GM19452 (cell line): ENCODE data around the gene DPYD.

Source experiments
- ATAC-seq: cut with Tn5 transposase; IDR thresholded peaks from one replicate; pipeline ENCODE4 v1.9.1; 2021; ENCODE audit not compliant: unreplicated experiment

The DPYD gene

DNA sequence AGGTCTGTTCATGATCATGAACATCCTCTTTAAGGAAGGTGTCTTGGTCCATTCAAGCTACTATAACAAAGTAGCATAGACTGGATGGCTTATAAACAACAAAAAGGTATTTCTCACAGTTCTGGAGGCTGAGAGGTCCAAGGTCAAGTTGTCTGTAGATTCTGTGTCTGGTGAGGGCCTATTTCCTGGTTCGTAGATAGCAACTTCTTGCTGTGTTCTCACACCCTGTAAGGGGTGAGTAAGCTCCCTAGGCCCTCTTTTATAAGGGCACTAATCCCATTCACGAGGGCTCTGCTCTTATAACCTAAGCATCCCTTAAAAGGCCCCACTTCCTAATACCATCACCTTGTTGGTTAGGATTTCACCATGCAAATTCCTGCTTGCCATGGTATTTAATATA is 851.5 kb downstream of the DPYD start:
- ATAC-seq: no peak

DNA sequence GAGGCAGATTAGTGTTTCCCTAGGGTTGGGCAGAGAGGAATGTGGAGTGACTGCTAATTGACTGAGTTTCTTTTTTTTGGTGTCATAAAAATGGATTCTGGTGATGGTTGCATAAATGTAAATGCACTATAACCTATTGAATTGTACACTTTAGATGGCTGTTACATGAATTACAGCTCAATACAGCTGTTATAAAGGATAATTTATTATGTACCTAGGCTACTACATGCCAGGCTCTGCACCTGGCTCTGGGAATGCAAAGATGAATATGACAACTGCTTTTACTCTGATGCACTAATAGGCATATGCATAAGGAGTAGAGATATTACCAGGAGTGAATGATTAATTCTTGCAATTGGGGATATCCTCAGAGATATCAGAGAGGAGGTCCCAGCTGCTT is 854.0 kb downstream of the DPYD start:
- ATAC-seq: no peak

DNA sequence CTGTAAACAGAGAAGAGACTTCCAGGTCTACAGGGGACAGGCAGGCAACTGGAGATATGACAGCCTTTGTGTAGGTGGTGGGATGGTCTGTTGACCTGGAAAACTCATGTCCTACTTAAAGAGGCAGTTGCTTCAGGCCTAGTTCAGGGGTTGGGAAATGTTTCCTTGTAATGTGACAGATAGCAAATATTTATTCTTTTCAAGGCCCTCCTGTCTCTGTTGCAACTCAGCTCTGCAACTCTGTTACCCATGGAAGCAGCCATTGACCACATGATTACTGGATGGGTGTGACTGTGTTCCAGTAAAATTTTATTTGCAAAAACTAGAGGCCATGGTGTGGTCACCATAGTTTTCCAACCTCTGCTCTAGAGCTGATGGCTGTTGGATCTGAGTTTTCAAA is 857.3 kb downstream of the DPYD start:
- no peak for ATAC-seq

DNA sequence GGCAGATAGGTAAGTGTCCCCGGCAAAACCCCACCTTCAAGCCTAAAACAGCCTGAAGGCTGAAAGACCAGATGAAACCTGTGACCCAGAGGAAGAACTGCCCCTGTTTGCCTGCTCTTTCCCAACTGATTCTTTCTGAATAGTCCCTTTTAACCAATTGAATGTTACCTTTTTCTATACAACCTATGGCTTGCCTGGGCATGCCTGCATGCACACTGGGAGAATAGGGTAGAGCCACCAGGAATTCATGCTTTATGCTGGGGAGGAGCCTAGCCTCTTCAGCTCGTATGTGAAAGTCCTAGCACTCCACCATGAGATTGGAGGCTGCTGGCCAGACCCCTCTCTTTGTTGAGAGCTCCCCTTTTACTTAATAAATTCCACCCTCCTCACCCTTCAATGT is 859.2 kb downstream of the DPYD start:
- ATAC-seq: no peak

DNA sequence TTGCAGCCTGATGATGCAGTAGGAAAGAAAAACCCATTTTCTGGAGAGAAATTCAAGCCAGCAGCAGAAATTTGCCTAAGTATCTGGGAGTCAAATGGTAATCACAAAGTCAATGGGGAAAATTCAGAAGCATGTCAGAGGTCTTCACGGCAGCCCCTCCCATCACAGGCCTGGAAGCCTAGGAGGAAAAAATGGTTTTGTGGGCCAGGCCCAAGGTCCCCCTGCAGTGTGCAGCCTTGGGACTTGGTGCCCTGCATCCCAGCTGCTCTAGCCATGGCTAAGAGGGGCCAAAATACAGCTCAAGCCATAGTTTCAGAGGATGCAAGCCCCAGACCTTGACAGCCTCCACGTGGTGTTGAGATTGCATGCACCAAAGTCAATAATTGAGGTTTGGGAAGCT is 864.4 kb downstream of the DPYD start:
- no peak for ATAC-seq

DNA sequence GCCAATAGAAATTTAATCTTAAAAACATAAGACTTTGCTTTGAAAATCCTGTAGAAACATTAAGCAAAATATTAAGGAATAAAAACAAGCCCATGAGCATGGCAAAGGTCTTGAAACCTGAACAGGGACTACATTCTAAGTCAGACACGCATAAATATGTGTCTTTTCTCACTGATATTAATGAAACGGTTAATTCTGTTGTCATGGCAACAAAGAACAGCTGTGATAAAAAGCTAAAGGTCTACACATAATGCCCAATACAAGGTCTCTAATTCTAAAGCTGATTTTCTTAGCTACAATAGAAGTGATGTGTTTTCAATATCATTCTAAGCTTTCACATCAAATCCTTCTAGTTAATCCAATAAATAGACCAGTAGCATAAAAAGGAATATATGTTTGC is 867.6 kb downstream of the DPYD start:
- ATAC-seq: no peak

DNA sequence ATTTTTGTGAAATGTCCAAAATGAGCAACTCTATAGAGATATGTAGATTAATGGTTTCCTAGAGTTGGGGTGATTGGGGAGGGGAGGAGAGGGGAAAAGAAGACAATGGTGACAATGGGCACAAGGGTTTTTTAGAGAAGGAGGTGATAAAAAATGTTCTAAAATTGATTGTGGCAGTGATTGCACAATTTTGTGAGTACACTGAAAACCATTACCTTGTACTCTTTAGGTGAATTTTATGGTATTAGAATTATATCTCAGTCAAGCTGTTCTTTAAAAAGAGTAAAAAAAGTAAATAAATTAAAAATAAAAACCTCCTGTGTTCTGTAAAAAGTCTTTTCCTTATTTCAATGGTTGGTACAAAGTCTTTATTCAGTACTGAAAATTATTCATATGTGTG is 869.0 kb downstream of the DPYD start:
- ATAC-seq: no peak

DNA sequence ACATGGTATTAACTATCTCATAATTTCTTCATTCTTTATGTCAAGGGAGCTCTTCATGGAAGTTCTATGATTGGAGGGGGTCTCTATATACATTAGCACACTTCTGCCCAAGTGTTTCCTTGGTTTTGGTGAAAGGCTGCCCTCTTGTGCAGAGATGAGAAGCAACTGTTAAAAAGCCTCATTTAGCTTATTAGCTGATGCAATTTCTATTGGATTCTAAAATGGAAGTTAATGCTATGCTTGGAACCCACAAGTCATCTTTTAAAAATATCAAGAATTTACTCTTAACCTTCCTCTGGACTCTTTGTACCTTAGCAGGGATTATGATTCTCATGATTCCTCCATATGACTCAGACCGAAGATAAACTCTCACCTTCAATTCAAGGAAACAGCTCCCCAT is 870.3 kb downstream of the DPYD start:
- ATAC-seq: no peak

DNA sequence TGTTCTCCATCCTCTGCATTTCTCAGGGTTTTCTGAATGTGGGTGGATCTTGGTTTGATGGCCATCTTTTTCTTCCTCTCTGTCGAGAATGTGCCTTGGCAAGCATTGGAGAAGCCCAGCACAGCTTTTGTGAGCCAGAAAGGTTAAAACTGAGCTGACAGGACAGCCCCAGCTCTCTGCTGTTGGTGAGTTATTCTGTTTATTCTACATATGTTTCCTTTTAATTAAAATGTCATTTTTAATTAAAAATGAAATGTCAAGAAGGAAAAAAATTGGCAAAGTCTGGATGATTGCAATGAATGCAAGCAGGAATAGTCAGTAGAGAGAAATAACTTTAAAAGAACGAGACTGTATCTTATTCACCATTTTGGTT is 873.4 kb downstream of the DPYD start:
- ATAC-seq: no peak

DNA sequence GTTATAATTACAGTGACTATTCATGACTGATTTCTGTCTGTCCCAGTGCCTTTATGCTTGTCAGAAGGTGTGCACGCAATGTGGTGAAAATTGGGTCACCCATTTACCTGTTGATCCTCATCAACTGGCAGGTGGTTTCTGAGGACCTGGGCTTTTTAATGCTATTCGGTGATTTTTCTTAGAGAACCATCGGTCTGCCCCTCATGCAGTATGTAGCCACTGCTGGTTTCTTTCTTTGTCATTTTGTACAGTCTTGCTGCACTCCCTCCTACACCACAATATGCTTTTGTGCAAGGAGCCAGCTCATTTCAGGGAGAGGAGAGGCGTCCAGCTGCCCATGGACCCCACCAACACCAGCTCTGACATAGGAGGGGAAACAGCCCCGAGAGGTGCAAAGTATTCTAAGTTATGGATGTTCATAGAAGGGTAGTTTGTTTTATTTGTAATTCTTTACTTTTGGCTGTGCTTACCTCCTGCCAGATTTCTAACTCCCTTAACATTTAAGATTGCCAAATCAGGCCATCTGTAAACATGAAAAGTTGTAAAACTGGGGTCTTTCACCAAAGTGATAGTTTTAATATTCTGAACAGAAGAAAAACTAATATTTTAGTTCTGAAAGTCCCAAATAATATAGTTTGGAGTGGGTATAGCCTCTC is 873.9 kb downstream of the DPYD start:
- no peak for ATAC-seq

DNA sequence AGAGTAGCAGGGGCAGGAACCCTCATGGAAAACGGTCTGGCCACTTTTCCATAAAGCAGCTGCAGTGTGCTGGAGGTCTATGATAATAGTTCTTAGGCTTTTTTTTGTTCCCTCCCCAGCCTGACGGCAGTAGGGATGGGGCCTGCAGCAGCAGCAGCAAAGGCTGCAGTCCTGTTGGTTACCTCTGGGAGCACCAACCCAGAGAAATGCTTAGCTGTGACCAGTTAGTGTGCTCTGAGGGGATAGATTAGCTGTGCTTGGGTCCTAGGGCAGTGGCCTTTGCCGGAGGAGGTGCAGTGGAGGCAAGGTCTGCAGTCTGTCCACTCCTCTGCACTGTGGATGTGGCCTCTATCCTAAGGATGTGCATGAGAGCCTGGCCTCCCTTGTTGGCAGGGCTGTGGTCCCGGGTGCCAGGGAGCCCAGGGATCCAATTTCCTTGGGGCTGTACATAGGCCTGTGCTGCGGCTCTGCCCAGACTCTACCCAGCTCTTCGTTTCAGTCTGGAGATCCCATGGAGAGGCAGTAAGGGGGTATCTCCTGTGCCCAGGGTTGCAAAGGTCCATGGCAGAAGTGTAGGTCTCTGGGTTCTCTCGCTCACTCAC is 876.6 kb downstream of the DPYD start:
- no peak for ATAC-seq

DNA sequence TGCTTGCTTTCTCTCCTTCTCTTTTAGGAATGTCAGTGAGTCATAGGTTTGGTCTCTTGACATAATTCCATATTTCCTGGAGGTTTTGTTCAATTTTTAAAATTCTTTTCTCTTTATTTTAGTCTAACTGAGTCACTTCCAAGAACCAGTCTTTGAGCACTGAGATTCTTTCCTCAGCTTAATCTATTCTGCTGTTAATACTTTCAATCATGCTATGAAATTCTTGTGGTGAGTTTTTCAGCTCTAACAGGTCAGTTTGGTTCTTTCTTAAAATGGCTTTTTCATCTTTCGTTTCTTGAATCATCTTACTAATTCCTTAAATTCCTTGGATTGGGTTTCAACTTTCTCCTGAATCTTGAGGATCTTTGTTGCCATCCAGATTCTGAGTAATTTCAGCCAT is 878.3 kb downstream of the DPYD start:
- ATAC-seq: no peak

DNA sequence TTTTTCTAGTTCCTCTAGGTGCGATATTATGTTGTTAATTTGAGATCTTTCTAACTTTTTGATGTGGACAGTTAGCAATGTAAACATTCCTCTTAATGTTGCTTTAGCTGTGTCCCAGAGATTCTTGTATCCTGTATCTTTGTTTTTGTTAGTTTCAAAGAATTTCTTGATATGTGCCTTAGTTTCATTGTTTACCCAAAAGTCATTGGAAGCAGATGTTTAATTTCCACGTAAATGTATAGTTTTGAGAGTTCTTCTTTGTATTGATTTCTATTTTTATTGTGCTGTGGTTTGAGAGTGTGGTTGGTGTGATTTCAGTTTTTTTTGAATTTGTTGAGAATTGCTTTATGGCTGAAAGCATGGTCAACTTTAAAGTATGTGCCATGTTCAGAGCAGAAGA is 879.8 kb downstream of the DPYD start:
- ATAC-seq: no peak

DNA sequence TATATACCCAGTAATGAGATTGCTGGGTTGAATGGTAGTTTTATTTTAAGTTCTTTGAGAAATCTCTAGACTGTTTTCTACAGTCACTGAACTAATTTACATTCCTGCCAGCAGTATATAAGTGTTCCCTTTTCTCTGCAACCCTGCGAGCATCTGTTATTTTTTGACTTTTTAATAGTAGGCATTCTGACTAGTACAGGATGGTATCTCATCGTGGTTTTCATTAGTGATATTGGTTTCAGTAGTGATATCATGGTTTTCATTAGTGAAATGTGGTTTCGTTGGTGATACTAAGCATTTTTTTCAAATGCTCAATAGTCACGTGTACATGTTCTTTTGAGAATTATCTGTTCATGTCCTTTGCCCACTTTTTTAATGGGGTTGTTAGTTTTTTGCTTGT is 882.4 kb downstream of the DPYD start:
- ATAC-seq: no peak

DNA sequence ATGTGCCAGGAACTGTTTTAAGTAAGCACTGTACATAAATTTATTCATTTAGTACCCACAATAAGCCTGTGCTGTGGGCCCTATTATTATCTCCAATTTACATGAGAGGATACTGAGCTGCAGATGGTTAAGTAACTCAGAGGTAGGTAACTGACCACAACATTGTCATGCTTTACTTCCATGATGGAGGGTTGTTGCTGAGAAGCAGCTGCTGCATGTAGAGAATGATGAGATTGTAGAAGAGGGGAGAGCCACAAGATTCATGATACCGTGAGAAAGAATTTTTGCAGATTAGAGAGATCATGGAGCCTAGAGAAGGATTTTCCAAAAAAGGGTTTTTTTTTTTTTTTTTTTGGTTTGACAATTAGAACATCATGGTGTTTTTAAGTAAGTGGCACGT is 886.2 kb downstream of the DPYD start:
- ATAC-seq: no peak

DNA sequence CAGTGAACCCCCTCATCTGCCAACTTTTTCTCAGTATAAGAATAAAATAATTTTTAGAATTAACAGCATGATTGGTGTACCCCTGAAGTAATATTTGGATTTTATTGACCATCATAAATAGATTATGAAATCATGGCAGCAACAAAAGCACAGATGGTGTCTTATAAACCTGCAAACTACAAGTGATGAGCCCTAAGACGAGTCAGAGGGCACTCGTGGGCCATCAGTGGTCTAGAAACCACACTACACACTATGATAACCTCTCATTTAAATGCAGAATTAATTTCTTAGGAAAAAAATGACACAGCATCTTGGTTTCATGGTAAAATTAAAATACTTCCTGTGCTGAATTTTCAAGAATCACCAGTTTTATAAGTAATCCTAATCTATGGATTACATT is 886.9 kb downstream of the DPYD start:
- no peak for ATAC-seq
